GM23338 (cell line): ENCODE results near the gene GAS2L3. TPM values are rescaled to one million over a fixed set of nuclear protein-coding genes. Genes with fewer than 3 reads are reported as not detected.

Experiments
- ATAC-seq: fragments of 200-7000 bp; cut with Tn5 transposase; 3 replicates; pipeline ENCODE4 v1.9.1; 2020
- DNase-seq: peaks from one replicate; pipeline ENCODE4 v3.0.0-alpha.2; 2015; ENCODE audit warnings: low spot score
- H2AFZ ChIP-seq: fragments of 200-600 bp; sonication (generic); 2 replicates; pipeline ENCODE4 v1.8.0; 2016; ENCODE audit warnings: antibody characterized with exemption, mild to moderate bottlenecking, moderate library complexity
- H3F3A ChIP-seq: fragments of 200-600 bp; sonication (generic); replicated peaks from 2 replicates; pipeline ENCODE4 v1.8.0; 2017; ENCODE audit warnings: antibody characterized with exemption, mixed run types, low read depth
- H3K27ac ChIP-seq: fragments of 200-600 bp; sonication (generic); 2 replicates; pipeline ENCODE4 v1.6.1; 2016; ENCODE audit warnings: low read depth
- H3K27me3 ChIP-seq: fragments of 200-600 bp; sonication (generic); 2 replicates; pipeline ENCODE4 v1.8.0; 2016; ENCODE audit warnings: mild to moderate bottlenecking, mixed run types, moderate library complexity; ENCODE audit not compliant: insufficient read depth
- H3K36me3 ChIP-seq: fragments of 200-600 bp; sonication (generic); 2 replicates; pipeline ENCODE4 v1.8.0; 2016; ENCODE audit warnings: mild to moderate bottlenecking; ENCODE audit not compliant: insufficient read depth
- H3K4me1 ChIP-seq: fragments of 200-600 bp; sonication (generic); 2 replicates; pipeline ENCODE4 v1.8.0; 2016; ENCODE audit warnings: mild to moderate bottlenecking, moderate library complexity; ENCODE audit not compliant: insufficient read depth
- H3K4me2 ChIP-seq: fragments of 200-600 bp; sonication (generic); 2 replicates; pipeline ENCODE4 v1.7.1; 2017; ENCODE audit warnings: mixed run types
- H3K4me3 ChIP-seq: fragments of 200-600 bp; sonication (generic); 2 replicates; pipeline ENCODE4 v1.6.1; 2016; ENCODE audit warnings: mixed run types
- H3K79me2 ChIP-seq: fragments of 200-600 bp; sonication (generic); replicated peaks from 2 replicates; pipeline ENCODE4 v1.8.0; 2017; ENCODE audit warnings: mild to moderate bottlenecking; ENCODE audit not compliant: insufficient read depth
- H3K9me2 ChIP-seq: fragments of 200-600 bp; sonication (generic); 2 replicates; pipeline ENCODE4 v1.8.0; 2017; ENCODE audit not compliant: insufficient read depth
- H4K20me1 ChIP-seq: fragments of 200-600 bp; sonication (generic); replicated peaks from 2 replicates; pipeline ENCODE4 v1.8.0; 2017; ENCODE audit warnings: mild to moderate bottlenecking; ENCODE audit not compliant: insufficient read depth
- H3K27ac Mint-ChIP-seq: 2 replicates; pipeline ENCODE4 v1.8.0; 2020; ENCODE audit warnings: inconsistent platforms, mild to moderate bottlenecking, moderate library complexity, mixed read lengths
- H3K27me3 Mint-ChIP-seq: 3 replicates; pipeline ENCODE4 v1.8.0; 2022; ENCODE audit warnings: low read depth, mild to moderate bottlenecking, moderate library complexity, mixed read lengths, inconsistent platforms; ENCODE audit not compliant: insufficient read depth, poor library complexity
- H3K36me3 Mint-ChIP-seq: 3 replicates; pipeline ENCODE4 v1.8.0; 2021; ENCODE audit warnings: low read depth, mild to moderate bottlenecking, inconsistent platforms, moderate library complexity, mixed read lengths
- H3K4me1 Mint-ChIP-seq: 3 replicates; pipeline ENCODE4 v1.8.0; 2020; ENCODE audit warnings: mild to moderate bottlenecking, inconsistent platforms, mixed read lengths
- H3K4me3 Mint-ChIP-seq: 3 replicates; pipeline ENCODE4 v1.8.0; 2021; ENCODE audit warnings: moderate library complexity, mild to moderate bottlenecking, inconsistent platforms, mixed read lengths
- H3K9me3 Mint-ChIP-seq: 3 replicates; pipeline ENCODE4 v1.8.0; 2020; ENCODE audit warnings: moderate library complexity, mild to moderate bottlenecking, inconsistent platforms, mixed read lengths
- CREB1 ChIP-seq: fragments of 250-450 bp; sonication (Bioruptor Pico); IDR thresholded peaks from 2 replicates; pipeline ENCODE4 v1.5.0; 2020; ENCODE audit warnings: low read depth, mild to moderate bottlenecking, moderate library complexity
- CTCF ChIP-seq, 2 experiments: fragments of 200-600 bp in 1 of 2; sonication (generic) in 1 of 2; conservative IDR thresholded peaks; 2 replicates each; pipeline versions ENCODE4 v1.5.1 to v1.6.1; 2016 to 2017; ENCODE audit warnings: antibody characterized with exemption in 2 of 2, low read depth in 2 of 2, mild to moderate bottlenecking in 2 of 2, moderate library complexity in 1 of 2
- ETS1 ChIP-seq: IDR thresholded peaks from 2 replicates; pipeline ENCODE4 v1.6.1; 2016; ENCODE audit warnings: antibody characterized with exemption
- EZH2 ChIP-seq: fragments of 200-600 bp; sonication (generic); IDR thresholded peaks from one replicate; pipeline ENCODE4 v1.8.0; 2017; ENCODE audit warnings: antibody characterized with exemption, mild to moderate bottlenecking, low read depth; ENCODE audit not compliant: unreplicated experiment
- EZH2phosphoT487 ChIP-seq: fragments of 200-600 bp; sonication (generic); IDR thresholded peaks from one replicate; pipeline ENCODE4 v1.8.1; 2018; ENCODE audit warnings: antibody characterized with exemption; ENCODE audit not compliant: unreplicated experiment
- JUNB ChIP-seq: IDR thresholded peaks from one replicate; pipeline ENCODE4 v1.6.1; 2016; ENCODE audit warnings: antibody characterized with exemption; ENCODE audit not compliant: unreplicated experiment
- NANOG ChIP-seq: IDR thresholded peaks from 2 replicates; pipeline ENCODE4 v1.6.1; 2016; ENCODE audit warnings: antibody characterized with exemption, borderline replicate concordance
- POLR2AphosphoS5 ChIP-seq: IDR thresholded peaks from 2 replicates; pipeline ENCODE4 v1.6.1; 2016; ENCODE audit warnings: antibody characterized with exemption, low read depth
- REST ChIP-seq: IDR thresholded peaks from one replicate; pipeline ENCODE4 v1.6.1; 2018; ENCODE audit warnings: antibody characterized with exemption; ENCODE audit not compliant: unreplicated experiment
- STAT1 ChIP-seq: IDR thresholded peaks from one replicate; pipeline ENCODE4 v1.6.1; 2016; ENCODE audit warnings: antibody characterized with exemption; ENCODE audit not compliant: unreplicated experiment
- ZNF114 ChIP-seq: fragments of 250-450 bp; sonication (Bioruptor Pico); IDR thresholded peaks from 2 replicates; pipeline ENCODE4 v1.5.0; 2020; ENCODE audit warnings: mild to moderate bottlenecking, moderate library complexity
- ZNF331 ChIP-seq: fragments of 250-450 bp; sonication (Bioruptor Pico); IDR thresholded peaks from 2 replicates; pipeline ENCODE4 v1.5.0; 2020; ENCODE audit warnings: low read depth, mild to moderate bottlenecking, moderate library complexity
- ZNF462 ChIP-seq: fragments of 250-450 bp; sonication (Bioruptor Pico); IDR thresholded peaks from 2 replicates; pipeline ENCODE4 v1.5.0; 2020; ENCODE audit warnings: mild to moderate bottlenecking, moderate library complexity
- polyA plus RNA-seq: library from polyadenylated mRNA; unstranded; fragments of >200 nt; fragmentation: Nextera tagmentation; extraction: Ambion mirVana; gene quantifications from 2 replicates; pipeline ENCODE4 v1.2.1, GENCODE V29; 2016
- total RNA-seq: library from RNA; depleted of rRNA; stranded (reverse); fragments of >200 nt; shearing (Covaris generic); gene quantifications from 2 replicates; pipeline ENCODE4 v1.2.3, GENCODE V29; 2014

GAS2L3 gene
- total and polyA plus RNA-seq, 2 experiments from 2014 or later: 9.7 to 22.3 TPM

GRCh38 chr12:100624571-100624970 lies 51.1 kb downstream of the GAS2L3 start:
- Mint-ChIP-seq H3K9me3 (no peaks in the 10 kb centered on the region), H3K27ac (no peak overlapping the region), H3K4me1 (no peaks in the 10 kb centered on the region), H3K4me3 (no peak overlapping the region), H3K36me3 (no peaks in the 10 kb centered on the region), H3K27me3 (no peaks in the 10 kb centered on the region)
- TF ChIP-seq ZNF462 (CRISPR knock-in tag) (no peak), EZH2 (no peak), ZNF114 (CRISPR knock-in tag) (no peak), NANOG (no peak), POLR2AphosphoS5 (no peak), ETS1 (no peak), REST (no peak), CTCF (conservative IDR thresholded peaks at IDR 0.05; ENCODE audit: low read depth in 2 of 2) (no peak), EZH2phosphoT487 (no peak), JUNB (no peak), STAT1 (no peak), ZNF331 (CRISPR knock-in tag) (no peak), CREB1 (no peak)
- no peaks in the 10 kb centered on the region for H3K79me2 ChIP-seq
- no peaks in the 10 kb centered on the region for H3K9me2 ChIP-seq
- H3K4me2 ChIP-seq: no peak overlapping the region
- no peak overlapping the region for H2AFZ ChIP-seq
- DNase-seq (no peak), ATAC-seq (no peak)
- no peaks in the 10 kb centered on the region for H3K36me3 ChIP-seq
- no peaks in the 10 kb centered on the region for H3K27me3 ChIP-seq
- no peaks in the 10 kb centered on the region for H3F3A ChIP-seq
- no peak overlapping the region for H3K27ac ChIP-seq
- no peak overlapping the region for H3K4me3 ChIP-seq
- no peaks in the 10 kb centered on the region for H3K4me1 ChIP-seq
- H4K20me1 ChIP-seq: no peaks in the 10 kb centered on the region
